Osteoblast (primary cell): Measurements from ENCODE around the gene OR51M1. TPM values are rescaled to one million over a fixed set of nuclear protein-coding genes. Genes with fewer than 3 reads are reported as not detected.
"Not testable (repeated sequence)": the region's sequence is repeated elsewhere in the genome, so short reads cannot be mapped to it uniquely, and the experiment has no call there.

Experiments
- DNase-seq: peaks from one replicate; pipeline ENCODE4 v3.0.0; 2011; ENCODE audit warnings: low spot score, mixed read lengths; ENCODE audit not compliant: insufficient read length; ENCODE audit errors: missing footprints
- H2AFZ ChIP-seq: 2 replicates; pipeline ENCODE4 v1.6.0; 2011; ENCODE audit warnings: mild to moderate bottlenecking, low read length
- H3K27ac ChIP-seq: 2 replicates; pipeline ENCODE4 v1.5.1; 2011; ENCODE audit warnings: mild to moderate bottlenecking, low read depth, low read length, moderate library complexity
- H3K27me3 ChIP-seq: 2 replicates; pipeline ENCODE4 v1.6.0; 2012; ENCODE audit warnings: mild to moderate bottlenecking, control low read depth, inconsistent platforms, low read length, moderate library complexity; ENCODE audit not compliant: insufficient read depth
- H3K36me3 ChIP-seq: 2 replicates; pipeline ENCODE4 v1.5.1; 2011; ENCODE audit warnings: mild to moderate bottlenecking, low read length, control low read depth, moderate library complexity; ENCODE audit not compliant: insufficient read depth
- H3K4me1 ChIP-seq: 2 replicates; pipeline ENCODE4 v1.5.1; 2011; ENCODE audit warnings: mild to moderate bottlenecking, low read length, control low read depth, moderate library complexity; ENCODE audit not compliant: insufficient read depth
- H3K4me2 ChIP-seq: 2 replicates; pipeline ENCODE4 v1.6.0; 2011; ENCODE audit warnings: mild to moderate bottlenecking, low read length; ENCODE audit not compliant: insufficient read depth
- H3K4me3 ChIP-seq: fragments of 200-600 bp; sonication (generic); 3 replicates; pipeline ENCODE4 v1.5.1; 2012; ENCODE audit warnings: mild to moderate bottlenecking, low read length, inconsistent platforms; ENCODE audit not compliant: insufficient read depth
- H3K79me2 ChIP-seq: 2 replicates; pipeline ENCODE4 v1.6.0; 2012; ENCODE audit warnings: mild to moderate bottlenecking, low read length, control low read depth, inconsistent platforms; ENCODE audit not compliant: insufficient read depth
- H3K9me3 ChIP-seq: 2 replicates; pipeline ENCODE4 v1.5.1; 2011; ENCODE audit warnings: low read depth, low read length, control low read depth
- H4K20me1 ChIP-seq: 2 replicates; pipeline ENCODE4 v1.6.0; 2012; ENCODE audit warnings: mild to moderate bottlenecking, low read length, control low read depth; ENCODE audit not compliant: insufficient read depth
- CTCF ChIP-seq: IDR thresholded peaks from 2 replicates; pipeline ENCODE4 v1.5.1; 2011; ENCODE audit warnings: mild to moderate bottlenecking, low read depth, low read length, moderate library complexity; ENCODE audit errors: extremely low read depth
- total RNA-seq: library from RNA; depleted of rRNA; stranded (reverse); fragments of >200 nt; gene quantifications from 2 replicates; pipeline ENCODE4 v1.2.3, GENCODE V29; 2012

Gene OR51M1
- total RNA-seq, result not detected in 2 replicates

- Histone ChIP-seq H4K20me1 (no peaks in the 10 kb centered on the region), H3K9me3 (no peaks in the 10 kb centered on the region), H3K4me3 (no peak within 1 kb of the TSS), H3K27ac (no peak within 1 kb of the TSS), H3K36me3 (no peaks in the 10 kb centered on the region), H2AFZ (no peak within 1 kb of the TSS), H3K27me3 (no peaks in the 10 kb centered on the region), H3K4me2 (no peak within 1 kb of the TSS), H3K79me2 (no peaks in the 10 kb centered on the region), H3K4me1 (no peaks in the 10 kb centered on the region)
- peak; percentile 17 for DNase-seq
- no peak for TF ChIP-seq CTCF
Observed at GRCh38 chr11:5383576-5383975, at the start of gene OR51M1. Gene OR51M1 (plus strand): TSS chr11:5383812. CDS start chr11:5389399, 5,587 bp downstream.

GRCh38 chr11:5335170-5335569 is 48.4 kb upstream of the OR51M1 start:
- Histone ChIP-seq H4K20me1 (no peaks in the 10 kb centered on the region), H3K4me1 (peaks cover 16% of the 10 kb centered on the region), H3K36me3 (no peaks in the 10 kb centered on the region), H3K27ac (no peak overlapping the region), H3K9me3 (no peaks in the 10 kb centered on the region), H2AFZ (peak overlapping the region; percentile 24), H3K27me3 (no peaks in the 10 kb centered on the region), H3K79me2 (no peaks in the 10 kb centered on the region), H3K4me2 (no peak overlapping the region), H3K4me3 (no peak overlapping the region)
- no peak for TF ChIP-seq CTCF
- no peak for DNase-seq

GRCh38 chr11:5336331-5336730 is 47.3 kb upstream of the OR51M1 start:
- DNase-seq, result no peak
- Histone ChIP-seq H4K20me1 (no peaks in the 10 kb centered on the region), H2AFZ (no peak overlapping the region), H3K4me2 (no peak overlapping the region), H3K4me1 (peaks cover 16% of the 10 kb centered on the region), H3K4me3 (no peak overlapping the region), H3K79me2 (no peaks in the 10 kb centered on the region), H3K27ac (no peak overlapping the region), H3K9me3 (no peaks in the 10 kb centered on the region), H3K36me3 (no peaks in the 10 kb centered on the region), H3K27me3 (no peaks in the 10 kb centered on the region)
- no peak for TF ChIP-seq CTCF

GRCh38 chr11:5337253-5337652 is 46.4 kb upstream of the OR51M1 start:
- H3K9me3 ChIP-seq, H3K27me3 ChIP-seq, H3K4me2 ChIP-seq, H2AFZ ChIP-seq, DNase-seq, H4K20me1 ChIP-seq, H3K36me3 ChIP-seq, H3K4me3 ChIP-seq, H3K79me2 ChIP-seq, H3K27ac ChIP-seq: not testable (repeated sequence)
- H3K4me1 ChIP-seq, result peaks cover 16% of the 10 kb centered on the region
